Fibroblast of villous mesenchyme (primary cell): ENCODE results near the gene CCDC89. TPM values are rescaled to one million over a fixed set of nuclear protein-coding genes. Genes with fewer than 3 reads are reported as not detected.

Experiments used
- DNase-seq: peaks from one replicate; pipeline ENCODE4 v3.0.0-alpha.2; 2010; ENCODE audit warnings: low read depth
- H3K4me3 ChIP-seq: 2 replicates; pipeline ENCODE4 v1.5.1; 2011; ENCODE audit warnings: low read depth, mild to moderate bottlenecking, low read length
- total RNA-seq: library from RNA; depleted of rRNA; stranded (reverse); fragments of >200 nt; gene quantifications from 2 replicates; pipeline ENCODE4 v1.2.3, GENCODE V29; 2012
- TF ChIP-seq, protein P1 (sequence below): IDR thresholded peaks from 2 replicates; pipeline ENCODE4 v1.5.1; 2012; ENCODE audit warnings: low read depth, mild to moderate bottlenecking, low read length; ENCODE audit not compliant: insufficient read depth

The CCDC89 gene
- total RNA-seq, 1 donor: 2.6 TPM

DNA sequence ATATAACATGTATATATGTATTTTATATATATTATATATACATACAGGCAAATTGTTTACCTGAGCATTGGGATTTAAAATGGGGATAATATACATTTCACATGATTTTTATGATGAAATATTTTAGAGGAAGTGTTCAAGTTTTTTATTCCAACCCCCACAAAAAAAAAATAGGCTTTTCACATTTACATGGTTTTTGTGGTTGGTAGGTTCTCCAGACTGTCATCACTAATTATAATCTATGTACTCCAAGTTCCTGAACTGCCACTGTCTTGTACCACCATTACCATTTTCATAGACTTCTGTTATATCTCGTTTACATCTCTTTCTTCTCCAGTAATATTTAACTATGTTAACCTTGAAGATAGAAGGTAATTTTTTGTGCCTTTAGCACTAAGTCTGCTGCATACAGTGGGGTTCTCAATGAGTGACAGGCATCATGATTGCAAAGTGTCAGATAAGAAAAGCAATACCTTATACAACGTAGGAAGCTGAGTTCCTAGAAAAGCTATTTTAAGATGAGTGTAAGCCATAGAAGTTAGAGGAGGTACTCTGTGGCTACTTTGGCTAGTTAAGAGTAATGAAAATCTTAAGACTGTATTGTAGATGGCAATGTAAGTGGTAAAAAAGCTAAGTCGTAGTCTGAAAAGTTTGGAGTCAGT, 33.1 kb downstream of the CCDC89 start:
- TF ChIP-seq, protein P1, sequence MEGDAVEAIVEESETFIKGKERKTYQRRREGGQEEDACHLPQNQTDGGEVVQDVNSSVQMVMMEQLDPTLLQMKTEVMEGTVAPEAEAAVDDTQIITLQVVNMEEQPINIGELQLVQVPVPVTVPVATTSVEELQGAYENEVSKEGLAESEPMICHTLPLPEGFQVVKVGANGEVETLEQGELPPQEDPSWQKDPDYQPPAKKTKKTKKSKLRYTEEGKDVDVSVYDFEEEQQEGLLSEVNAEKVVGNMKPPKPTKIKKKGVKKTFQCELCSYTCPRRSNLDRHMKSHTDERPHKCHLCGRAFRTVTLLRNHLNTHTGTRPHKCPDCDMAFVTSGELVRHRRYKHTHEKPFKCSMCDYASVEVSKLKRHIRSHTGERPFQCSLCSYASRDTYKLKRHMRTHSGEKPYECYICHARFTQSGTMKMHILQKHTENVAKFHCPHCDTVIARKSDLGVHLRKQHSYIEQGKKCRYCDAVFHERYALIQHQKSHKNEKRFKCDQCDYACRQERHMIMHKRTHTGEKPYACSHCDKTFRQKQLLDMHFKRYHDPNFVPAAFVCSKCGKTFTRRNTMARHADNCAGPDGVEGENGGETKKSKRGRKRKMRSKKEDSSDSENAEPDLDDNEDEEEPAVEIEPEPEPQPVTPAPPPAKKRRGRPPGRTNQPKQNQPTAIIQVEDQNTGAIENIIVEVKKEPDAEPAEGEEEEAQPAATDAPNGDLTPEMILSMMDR: no peak
- H3K4me3 ChIP-seq: no peak overlapping the region
- DNase-seq: no peak

DNA sequence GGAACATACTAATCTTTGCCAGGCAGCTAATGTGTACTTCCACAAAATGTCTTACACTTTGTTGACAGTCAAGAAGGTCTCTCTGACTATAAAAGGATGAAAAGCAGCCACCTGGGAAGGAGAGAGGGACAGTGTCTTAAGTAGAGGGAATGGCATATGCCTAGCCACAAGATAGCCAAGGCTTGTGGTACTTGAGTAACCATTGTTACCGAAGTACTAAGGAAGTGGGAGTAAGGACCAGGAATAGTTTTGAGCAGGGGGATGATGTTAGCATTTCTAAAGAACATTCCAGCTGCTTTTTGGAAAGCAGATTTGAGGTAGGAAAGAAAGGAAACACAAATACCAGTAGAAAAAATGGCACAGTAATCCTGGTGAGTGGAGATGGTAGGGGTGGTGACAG, 34.9 kb downstream of the CCDC89 start:
- H3K4me3 ChIP-seq: no peak overlapping the region
- TF ChIP-seq, protein P1: no peak
- no peak for DNase-seq

DNA sequence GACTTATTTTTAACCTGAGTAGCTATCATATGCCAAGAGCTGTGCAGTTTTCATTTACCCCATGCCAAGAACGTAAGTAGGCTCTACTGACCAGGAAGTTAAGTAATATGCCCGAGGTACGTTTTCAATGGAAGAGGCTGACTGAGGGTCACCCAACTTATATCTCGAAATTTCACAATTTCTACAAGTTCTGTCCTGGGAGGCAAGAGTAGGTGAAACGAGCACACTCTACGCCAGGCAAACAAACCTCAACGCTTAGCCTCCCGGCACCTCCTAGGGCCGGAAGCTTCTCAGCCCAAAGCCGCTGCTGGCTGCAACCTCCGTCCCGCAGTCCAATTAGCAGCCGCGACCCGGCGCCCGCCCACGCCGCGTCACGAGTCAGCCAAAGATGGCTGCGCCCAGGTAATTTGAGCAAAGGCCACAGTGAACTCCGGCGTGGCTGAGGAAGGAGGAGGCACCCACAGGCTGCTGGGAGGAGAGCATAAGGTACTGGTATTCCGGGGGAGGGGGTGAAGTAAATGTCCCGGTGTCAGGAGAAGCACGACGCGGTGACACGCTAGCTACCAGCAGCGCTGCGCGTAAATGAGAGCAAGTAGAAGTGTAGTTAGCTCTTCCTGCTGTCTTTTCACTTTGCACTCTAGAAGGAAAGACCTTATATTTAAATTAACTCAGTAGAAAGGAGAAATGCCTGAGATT, 38.2 kb downstream of the CCDC89 start, which contains the start of gene TMEM126A:
Gene TMEM126A (plus strand): TSS at position 364 of the 696 bp plus-strand sequence. CDS start 2,289 bp downstream, outside the sequence.
- peak within 1 kb of the TSS; percentile 85 for H3K4me3 ChIP-seq
- DNase-seq: peak; percentile 85
- TF ChIP-seq, protein P1: no peak

DNA sequence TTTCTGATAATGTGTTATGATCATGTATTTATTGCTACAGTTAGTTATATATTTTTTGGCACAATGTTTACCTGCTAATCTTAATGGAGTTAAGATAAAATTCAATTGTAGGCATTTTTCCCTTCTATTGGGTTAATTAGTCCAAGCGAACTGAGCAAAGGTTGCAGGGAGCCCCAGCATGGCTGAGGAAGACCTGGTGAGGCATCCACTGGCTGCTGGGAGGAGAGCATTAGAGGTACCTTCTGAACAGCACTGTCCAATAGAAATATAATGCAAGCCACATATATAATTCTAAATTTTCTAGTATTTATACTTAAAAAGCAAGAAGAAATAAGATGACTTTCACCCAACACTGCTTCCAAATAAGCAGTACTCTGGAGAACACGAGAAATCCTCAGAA, 38.9 kb downstream of the CCDC89 start:
- no peak for DNase-seq
- H3K4me3 ChIP-seq: peak overlapping the region; percentile 85
- TF ChIP-seq, protein P1: no peak

DNA sequence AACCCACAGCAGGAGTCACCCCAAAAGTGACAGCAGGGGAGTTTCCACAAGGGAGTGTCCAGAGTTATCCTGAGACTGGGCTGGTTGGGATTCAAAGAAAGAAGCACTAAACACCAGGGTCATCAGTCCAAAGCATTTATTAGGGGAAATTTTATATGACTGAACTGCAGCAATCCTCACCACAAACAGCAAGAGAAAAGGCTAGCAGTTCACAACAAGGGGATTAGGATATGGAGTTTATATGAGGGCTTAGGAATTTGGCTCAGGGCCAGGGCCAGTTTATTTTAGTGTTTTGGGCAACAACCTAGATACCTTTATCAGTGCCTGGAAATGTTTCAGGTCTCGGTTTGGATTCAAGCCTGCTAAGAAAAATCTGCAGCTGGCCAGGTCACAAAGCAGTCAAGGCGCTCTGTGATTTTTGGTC, 42.8 kb downstream of the CCDC89 start:
- no peak overlapping the region for H3K4me3 ChIP-seq
- peak; percentile 84 for DNase-seq
- TF ChIP-seq, protein P1: no peak

DNA sequence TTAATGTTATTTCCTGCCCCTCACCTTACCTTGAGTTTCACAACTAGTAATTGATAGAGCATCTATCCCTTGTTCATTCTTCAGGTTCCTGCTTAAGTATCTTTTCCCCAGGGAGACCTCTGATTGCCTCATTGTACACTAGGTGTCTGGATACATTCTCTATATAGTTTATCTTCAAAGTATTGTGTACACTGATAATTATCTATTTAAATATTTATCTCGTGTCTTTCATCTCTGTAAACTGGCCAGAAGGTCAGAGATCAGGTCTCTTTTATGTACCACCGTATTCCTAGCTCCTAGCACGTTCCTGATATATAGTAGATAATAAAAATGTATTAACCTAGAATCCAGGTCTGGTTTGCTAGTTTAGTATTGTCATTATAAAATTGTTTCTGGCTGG, 51.2 kb downstream of the CCDC89 start:
- no peak for DNase-seq
- no peak overlapping the region for H3K4me3 ChIP-seq
- TF ChIP-seq, protein P1: no peak

Other genes starting within 250 kb of the CCDC89 start
- gene DLG2, start 58.9 kb downstream of the CCDC89 start, total RNA-seq: 1.3 TPM in 2 replicates
- gene TMEM126B, start 57.6 kb downstream of the CCDC89 start, total RNA-seq: 67.0 and 73.0 TPM in 2 replicates
- gene TMEM126A, start 38.2 kb downstream of the CCDC89 start, total RNA-seq: 39.9 and 46.6 TPM in 2 replicates
- 41.5 and 49.9 TPM in 2 replicates for gene CREBZF, start 21.1 kb downstream of the CCDC89 start, total RNA-seq
- 10.8 and 28.3 TPM in 2 replicates for gene SYTL2, start 124.9 kb upstream of the CCDC89 start, total RNA-seq
- not detected in 2 replicates for gene CCDC83, start 169.2 kb upstream of the CCDC89 start, total RNA-seq